Fibroblast of peridontal ligament (primary cell): ENCODE data around the gene PMPCA.

Source experiments
- DNase-seq: peaks from one replicate; pipeline ENCODE4 v3.0.0-alpha.2; 2010; ENCODE audit errors: extremely low read depth

PMPCA gene

DNA sequence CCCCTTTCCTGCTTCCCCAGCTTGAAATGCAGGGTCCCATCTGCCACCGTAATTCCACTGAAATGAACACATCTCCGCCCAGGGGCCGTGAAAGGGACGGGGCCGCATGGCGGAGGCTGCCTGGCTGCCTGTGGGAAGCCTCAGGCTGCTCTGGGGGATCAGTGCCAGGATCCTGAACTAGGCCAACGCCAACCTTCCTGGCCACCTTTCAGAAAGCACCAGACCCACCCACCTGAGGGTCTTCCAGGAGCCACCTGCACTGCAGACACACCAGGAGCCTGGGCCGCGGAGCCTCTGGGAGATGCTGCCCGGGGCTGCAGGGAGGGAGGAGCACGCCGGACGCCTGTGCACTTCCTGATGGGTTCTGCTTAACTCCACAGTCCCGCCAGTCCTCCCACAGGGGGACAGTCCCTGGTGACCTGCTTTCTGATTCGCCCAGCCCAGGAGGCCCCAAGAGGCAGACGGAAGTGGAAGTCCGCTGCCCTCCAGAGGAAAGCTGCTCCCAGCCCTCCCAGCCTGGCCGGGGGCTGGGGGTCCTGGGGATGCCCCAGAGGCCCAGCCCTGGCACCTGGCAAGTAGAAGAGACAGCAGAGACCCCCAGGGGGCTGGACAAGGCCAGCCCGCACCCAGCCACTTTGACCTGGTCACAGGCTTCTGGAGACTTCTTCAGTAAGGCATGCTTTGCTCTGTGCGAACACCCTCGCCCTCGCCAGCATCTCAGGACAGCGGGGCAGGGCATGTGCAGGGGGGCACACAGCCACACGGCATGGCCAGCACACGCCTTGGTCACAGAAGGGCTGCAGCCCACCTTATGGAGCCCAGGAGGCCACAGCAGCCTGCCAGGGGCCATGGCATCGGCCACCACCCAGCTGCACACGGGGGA is 36.9 kb upstream of the PMPCA start, which contains the start of gene CARD9:
CARD9 (minus strand) TSS at position 370 of the 883 bp plus-strand sequence. CDS start 1,591 bp downstream, outside the sequence.
- no peak for DNase-seq

DNA sequence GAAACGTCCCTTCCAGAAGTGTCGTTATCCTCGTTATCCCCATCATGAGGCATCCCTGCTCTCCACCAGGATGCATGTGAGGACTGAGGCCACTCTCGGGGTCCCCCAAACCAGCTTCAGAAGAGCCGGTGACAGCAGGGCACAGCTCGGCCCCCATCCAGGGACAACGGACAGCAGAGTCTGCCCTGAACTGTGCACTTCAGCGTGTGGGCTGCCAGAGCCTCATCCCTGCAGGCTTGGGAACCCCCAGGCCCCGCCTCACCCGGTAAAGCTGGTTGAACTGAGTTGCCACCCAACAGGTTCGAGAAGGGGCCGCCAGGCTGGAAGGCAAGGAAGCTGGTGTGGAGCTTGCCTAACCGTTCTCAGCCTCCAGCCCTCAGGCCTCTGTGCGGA is 36.3 kb upstream of the PMPCA start:
- DNase-seq = no peak

DNA sequence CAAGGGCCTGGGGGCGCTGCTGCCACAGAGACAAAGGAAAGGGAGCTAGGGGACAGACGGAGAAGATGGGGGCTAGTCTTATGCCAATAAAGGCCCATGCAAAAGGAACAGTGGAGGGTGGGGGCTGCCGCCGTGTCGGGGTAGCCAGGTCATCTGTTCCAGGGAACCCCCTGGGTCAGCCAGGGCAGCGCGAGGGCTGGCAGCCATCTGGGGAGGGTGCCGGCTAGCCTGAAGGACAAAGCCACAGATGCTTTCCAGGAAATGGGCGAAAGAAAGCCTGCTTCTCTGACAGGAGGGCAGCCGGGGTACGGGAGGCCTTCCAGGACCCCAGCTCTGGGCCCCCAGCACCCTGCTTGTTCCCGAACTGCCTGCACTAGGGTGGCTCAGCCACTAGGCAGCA is 35.4 kb upstream of the PMPCA start:
- DNase-seq = no peak

DNA sequence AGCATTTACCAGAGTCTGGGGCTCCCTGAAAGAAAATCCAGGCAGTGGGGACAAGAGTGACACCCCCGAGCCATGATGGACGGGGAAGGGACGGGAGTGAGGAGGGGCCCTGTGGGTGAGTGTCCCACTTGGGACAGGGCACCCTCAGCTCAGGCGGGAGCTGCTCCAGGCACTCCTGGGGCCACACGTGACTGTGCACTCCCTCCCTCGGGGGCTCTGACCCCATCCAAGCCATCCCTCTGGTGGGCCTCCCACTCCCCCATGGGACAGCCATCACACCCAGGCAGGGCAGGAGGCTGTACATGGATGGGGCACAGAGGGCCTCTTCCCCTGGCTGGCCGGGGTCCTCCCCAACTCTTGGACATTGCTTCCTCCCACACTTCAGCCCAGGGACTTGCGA is 34.0 kb upstream of the PMPCA start:
- DNase-seq = no peak

DNA sequence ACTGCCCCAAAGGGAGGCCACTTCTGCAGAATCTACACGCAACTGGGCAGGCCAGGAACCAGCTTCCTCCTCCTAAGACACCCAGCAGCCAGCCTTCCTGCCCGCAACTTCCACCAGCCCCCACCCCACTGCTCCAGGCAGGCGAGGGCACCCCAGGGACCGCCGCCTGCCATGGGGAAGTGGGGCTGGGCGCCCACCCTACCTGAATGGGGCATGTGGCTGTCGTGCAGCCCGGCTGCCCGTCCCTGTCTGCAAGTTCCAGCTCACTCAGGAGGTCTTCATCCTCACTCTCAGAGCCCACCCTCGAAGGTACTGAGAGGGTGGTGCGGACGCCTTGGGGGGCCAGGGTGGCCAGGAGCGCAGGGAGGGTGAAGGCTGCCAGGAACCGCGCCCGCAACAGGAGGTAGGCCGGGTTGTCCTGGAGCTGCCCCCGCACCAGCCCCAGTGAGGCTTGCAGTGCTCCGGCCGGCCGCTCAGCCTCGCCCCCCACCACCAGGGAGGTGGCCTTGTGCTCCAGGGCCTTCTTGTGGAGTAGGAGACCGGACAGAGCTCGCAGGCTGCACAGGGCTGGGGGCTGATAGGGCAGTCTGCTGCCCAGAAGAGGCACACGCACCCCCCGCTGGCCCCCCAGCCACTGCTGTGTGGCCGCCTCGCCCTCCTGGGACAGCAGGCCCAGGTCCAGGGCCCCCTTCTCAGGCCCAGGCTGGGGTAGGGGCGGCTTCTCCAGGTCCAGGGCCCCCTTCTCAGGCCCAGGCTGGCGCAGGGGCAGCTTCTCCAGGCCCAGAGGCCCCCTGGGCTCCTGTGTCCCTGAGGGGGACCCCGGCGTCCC is 32.9 kb upstream of the PMPCA start:
- DNase-seq = no peak

DNA sequence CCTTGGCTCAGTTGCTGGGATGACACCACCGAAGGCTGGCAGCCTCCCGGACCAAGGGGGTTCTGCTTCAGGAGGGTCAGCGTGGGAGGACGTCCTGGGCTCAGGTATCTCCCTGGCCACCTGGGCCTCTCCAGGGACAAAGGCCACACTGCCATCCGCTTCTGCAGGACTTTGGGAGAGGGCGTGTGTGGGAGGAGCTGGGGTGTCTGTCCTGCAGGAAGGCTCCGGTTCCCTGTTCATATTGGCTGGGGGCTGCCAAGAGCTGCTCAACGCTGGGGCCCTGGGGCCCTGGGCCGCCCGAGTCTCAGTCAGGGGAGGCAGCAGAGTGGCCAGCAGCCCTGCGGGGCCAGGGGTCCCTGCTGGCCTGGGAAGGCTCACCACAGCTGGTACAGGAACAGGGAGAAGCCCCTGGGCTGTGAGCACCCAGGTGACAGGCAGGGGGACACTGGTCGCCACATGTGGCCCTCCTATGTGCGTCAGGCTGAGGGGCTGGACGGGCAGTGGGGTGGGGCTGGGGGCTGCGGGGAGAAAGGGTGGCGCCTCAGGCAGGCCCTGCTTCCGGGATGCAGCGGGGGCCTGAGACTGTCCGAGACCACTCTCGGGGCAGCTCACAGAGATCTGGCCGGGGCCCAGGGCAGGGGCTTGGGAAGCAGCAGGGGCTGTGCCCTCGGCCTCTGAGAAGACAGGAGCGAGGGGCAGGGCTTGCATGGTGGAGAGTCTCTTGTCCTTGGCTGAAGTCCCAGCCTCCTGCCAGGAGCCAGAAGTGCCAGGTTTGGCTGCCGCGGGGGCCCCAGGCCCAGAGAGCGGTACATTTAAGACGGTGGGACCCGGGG is 32.1 kb upstream of the PMPCA start:
- DNase-seq = no peak

DNA sequence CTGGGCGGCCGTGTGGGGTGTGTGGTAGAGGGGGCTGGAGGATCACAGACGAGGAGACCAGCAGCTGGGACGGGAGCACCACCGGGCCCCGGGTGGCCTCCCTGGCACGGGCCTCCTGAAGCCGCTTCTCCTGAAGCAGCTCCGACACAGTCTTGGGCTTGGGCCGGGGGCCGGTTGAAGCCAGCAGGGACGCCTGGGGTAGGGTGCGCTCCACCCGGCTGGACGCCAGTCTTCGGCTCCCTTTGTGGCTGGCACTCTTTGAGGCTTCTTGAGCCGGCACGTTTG is 31.5 kb upstream of the PMPCA start:
- no peak for DNase-seq

DNA sequence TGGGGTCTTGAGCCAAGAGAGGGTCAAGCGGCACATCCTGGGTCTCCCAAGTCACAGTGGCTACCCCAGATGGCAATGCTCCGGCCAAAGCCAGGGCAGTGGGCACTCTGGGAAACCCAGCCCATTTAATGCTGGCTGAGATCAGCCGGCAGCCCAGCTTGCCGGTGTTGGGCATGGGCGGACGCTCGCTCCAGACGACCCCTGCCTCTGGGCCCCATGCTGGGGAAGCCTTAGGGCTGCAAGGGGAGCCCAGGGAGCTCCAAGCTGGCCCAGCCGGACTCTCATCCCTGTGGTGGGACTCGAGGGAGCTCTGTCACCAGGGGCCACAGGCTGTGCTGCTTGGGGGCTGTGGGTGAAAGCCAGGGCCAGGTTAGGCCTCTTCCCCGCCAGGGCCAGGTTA is 31.1 kb upstream of the PMPCA start:
- DNase-seq = no peak

DNA sequence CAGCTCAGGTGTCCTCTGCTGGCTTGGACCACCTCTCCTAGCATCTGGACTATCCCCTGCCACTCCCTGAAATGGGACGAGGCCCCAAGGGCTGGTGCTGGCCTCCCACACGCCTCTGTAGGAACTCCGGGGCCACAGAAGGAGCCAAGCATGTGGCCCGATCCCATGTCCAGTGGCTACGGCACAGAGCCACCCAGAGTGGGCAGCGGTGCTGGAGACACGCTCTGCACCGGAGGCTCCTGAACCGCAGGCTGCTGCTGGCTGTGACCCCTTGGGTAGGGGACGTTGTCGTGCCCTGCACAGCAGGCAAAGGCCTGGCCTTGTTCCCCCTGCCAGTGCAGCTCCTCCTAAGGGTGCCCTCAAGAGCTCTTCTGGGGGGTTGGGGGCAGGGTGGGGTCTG is 30.6 kb upstream of the PMPCA start:
- no peak for DNase-seq

DNA sequence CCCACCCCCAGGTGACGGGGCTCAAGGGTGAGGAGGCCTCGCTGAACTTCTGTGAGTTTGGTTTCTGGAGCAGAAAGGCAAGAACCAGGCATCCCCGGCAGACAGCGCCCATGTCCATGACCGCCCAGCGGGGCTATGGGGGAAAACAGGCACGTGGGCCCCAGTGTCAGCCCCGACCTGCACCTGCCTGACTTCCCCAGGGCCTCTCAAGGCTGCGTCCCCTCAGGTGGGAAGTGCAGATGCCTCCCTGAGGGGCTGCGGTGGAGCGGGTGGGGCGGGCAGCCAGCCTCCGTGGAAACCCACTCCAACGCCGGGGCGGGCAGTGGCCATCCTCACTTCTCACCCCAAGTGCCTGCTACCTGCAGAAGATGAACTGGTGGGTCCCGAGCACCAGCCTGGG is 30.1 kb upstream of the PMPCA start:
- DNase-seq = no peak

DNA sequence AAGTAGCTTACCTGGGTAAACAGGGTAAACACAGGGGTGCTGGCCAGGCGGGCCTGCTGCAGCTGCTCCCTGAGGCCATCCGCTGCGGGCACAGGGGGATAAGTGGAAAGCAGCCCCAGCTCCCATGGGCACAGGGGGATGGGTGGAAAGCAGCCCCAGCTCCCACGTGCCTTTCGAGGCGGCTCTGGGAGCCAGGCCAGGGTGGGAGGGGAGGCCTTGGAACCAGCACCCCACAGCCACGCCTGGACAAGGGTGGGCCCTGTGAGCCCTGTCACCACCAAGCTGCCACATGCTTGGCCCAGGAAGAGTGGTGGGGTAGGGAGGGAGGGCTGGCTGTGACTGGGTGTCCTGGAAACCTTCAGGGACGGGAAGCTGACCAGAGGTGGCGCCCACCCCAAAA is 29.1 kb upstream of the PMPCA start:
- DNase-seq = no peak

DNA sequence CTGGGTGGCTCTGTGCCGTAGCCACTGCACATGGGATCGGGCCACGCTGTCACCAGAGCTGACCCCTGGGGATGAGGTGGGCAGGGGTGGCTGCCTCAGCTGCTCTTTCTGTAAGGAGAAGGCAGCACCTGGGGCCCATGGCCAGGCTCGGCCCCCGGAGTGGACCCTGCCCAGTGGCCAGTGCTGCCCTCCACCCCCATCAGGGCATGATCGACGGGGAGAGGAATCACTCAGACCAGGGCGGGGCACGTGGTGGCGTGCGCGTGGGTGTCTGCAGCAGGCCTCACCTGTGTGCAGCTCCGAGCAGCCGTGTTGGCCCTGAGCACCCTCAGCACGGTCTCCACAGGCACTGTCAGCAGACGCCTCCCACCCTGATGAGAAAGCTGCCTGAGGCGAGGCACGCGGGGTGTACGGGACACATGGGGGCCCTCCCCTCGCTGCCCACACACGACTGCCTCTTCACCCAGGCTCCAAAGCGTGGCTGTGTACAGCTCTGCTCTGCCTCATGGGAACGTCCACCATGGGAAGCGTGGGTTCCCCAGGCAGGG is 28.4 kb upstream of the PMPCA start:
- DNase-seq = no peak

DNA sequence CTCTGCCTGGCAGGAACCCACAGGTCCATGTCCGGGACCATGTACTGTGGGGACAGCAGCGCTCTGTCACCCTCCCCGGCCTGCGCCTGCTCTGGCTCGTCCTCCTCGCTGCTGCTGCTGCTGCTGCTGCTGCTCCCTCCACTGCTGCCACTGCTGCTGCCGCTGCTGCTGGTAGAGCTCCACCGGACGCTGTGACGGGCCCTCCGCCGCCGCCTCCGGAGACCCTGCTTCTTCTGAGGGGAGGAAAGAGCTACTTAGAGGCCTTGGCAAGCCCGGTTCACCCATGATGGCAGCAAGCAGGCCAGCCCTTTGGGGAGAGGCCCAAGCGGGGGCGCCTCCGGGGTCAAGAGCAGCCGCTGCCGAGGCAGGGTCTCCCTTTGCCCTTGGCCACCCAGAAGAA is 27.0 kb upstream of the PMPCA start:
- no peak for DNase-seq

DNA sequence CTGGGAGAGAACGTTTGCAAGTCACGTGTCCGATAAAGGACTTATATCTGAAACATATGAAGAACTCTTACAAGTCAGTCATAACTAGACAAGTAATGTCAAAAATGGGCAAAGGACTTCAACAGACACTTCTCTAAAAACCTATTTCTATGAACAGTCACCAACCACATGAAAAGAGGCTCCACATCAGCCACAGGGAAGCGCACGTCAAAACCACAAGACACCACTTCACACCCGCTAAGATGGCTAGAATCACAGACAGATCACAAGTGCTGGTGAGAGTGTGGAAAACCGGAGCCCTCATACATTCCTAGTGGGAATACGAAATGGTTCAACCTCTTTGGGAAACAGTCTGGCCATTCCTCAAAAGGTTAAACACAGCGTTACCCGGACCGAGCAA is 25.4 kb upstream of the PMPCA start:
- DNase-seq = no peak

DNA sequence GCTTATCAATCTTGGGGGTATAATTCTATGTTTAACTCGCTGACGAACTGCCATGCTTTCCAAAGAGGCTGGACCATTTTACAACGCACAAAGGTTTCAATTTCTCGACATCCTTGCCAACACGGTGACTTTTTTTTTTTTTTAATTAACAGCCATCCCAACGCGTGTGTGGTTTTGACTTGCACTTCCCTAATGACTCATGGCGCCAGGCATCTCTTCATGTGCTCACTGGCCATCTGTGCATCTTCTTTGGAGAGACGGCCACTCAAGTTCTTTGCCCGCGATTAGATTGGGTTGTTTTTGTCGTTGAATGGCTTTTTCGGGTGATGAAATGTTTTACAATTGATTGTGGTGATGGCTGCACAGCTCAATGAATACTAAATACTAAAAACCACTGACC is 24.4 kb upstream of the PMPCA start:
- DNase-seq = no peak

DNA sequence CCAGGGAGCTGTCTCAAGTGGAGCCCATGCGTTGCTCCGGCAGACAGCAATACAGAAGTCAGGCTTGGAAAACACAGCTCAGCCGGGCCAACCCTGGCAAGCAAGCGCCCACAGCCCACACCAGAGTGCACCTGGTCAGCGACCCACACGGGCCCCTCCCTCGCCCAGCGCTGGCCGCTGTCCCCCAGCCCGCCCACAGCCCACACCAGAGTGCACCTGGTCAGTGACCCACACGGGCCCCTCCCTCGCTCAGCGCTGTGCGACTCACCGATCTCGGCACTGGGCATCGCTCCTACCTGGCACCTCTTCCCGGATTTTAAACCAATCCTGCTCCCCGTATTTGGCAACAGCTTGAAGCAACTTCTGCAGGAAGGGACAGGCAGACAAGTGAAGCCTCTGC is 23.2 kb upstream of the PMPCA start:
- DNase-seq = no peak

DNA sequence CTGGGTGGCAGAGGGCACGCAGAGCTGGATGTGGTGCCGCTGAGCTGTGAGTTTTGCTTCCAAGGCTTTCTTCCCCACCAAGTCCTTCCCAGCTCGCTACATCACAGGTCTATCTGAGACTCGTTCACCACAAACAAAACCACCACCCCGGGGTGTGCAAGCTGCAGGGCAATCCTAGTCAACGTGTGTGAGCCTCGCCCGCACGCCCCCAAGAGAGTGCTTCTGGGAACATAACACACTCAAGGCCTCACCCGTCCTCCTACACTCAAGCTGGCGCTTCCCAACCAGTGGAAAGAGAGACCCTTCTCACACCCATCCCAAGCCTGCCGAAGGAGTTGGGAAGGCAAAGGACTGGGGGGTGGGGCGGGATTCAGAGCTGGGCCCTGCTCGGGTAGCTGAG is 21.1 kb upstream of the PMPCA start:
- no peak for DNase-seq

DNA sequence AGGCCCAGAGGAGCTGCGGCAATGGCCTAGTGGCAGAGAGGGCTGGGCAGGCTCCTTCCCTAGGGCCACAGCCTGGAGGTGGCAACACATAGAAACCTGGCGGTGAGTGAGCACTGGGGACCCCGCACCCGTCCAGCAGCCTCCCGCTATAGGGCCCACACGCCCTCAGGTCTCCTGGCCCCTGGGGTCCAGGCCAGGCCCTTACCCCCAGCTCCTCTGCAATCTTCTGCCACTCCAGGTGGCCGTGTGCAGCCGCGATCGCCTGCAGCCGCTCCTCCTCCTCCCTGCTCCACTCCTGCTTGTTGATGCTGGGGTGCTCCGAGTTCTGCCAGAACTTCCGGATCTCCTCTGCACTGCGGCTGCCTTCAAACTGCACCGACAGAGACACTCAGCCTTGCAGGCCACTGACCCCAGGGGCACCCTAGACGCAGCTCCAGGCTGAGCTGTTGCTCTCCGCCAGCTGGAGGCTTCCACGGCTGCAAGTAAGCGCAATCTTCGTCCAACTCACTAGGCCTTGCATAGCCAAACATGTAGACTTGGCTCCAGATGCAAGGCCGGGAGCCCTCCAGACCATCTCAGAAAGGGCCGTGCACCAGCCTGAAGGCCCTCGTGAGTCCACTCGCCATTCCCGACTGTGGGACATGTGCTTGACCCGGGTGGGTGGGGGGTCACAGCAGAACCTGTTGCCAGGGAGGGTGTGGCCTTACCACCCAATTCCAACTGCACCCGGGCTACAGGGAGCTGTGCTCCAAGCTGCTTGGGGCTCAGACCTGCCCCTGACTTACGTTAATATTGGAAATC is 18.5 kb upstream of the PMPCA start:
- no peak for DNase-seq

DNA sequence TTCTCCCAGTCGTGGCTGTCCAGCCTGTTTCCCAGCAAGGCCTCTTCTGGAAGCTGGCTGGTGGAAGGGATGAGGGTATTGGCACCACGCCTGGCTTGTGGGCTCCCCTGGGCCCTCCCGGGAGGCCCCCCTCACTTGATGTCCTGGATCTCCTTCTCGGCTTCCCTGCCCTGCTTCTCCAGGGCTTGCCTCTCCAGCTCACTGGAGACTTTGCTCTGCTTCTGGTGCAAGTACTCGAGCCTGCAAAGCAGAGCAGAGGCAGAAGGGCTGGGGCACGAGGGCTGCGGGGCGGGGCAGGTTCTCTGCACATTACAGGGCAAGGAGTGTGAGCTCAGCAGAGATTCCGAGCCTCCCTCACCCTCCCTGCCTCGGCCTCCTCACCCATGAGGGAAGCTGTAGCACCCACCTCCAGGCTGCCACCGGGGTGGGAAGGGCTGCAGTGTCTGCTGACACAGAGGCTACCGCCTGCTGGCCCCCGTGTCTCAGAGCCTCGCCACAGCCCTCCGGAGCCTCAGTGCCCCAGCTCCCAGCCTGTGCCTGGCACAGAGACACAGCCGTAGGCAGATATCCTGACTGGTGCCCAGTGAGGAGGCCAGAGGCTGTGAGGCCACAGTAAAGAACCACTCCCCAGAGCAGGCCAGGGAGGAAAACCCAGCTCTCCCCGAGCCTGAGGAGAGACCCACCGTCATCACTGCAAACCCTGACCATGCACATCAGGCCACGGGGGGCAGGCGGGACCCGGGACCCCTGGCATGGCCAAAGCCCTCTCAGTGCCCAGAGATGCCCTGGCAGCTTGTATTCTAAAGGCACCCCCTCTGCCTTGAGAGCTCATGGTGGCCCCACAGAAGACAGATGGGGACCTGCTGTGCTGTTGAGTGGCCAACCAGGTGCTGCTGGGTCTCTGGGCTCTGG is 17.7 kb upstream of the PMPCA start:
- DNase-seq = no peak

DNA sequence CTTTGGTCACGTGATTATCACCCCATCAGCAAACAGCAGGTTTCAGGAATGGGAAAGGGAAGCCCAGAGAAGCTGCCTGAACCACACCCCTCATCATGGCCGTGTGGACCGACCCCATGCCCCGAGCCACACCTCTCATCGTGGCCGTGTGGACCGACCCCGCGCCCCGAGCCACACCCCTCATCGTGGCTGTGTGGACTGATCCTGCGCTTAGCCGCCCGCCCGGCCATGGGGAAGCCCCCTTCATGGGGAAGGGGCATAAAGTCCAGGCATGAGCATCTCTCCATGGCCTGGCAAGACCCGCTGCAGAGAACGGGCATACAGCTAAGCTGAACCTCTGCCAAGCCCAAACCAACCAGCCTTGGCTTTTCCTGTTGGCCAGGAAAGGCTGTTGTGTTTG is 16.9 kb upstream of the PMPCA start:
- DNase-seq = no peak
